Liver (tissue), 3 donors: ENCODE data around the gene RPTOR.

Experiments
- EGR1 ChIP-seq, 2 donors: IDR thresholded peaks; 2 replicates each; pipeline ENCODE4 v1.6.1; 2016 to 2018; ENCODE audit warnings: antibody characterized with exemption in 2 of 2, low read depth in 2 of 2
- GABPA ChIP-seq, 2 donors: IDR thresholded peaks in 1 of 2; conservative IDR thresholded peaks in 1 of 2; 2 replicates each; pipeline ENCODE4 v1.6.1; 2016; ENCODE audit warnings: antibody characterized with exemption in 2 of 2, mild to moderate bottlenecking in 1 of 2, moderate library complexity in 1 of 2
- JUND ChIP-seq, 2 donors: IDR thresholded peaks; 2 replicates each; pipeline ENCODE4 v1.6.1; 2016; ENCODE audit warnings: antibody characterized with exemption in 2 of 2
- NR2F2 ChIP-seq: IDR thresholded peaks from 2 replicates; pipeline ENCODE4 v1.6.1; 2016; ENCODE audit warnings: antibody characterized with exemption
- RAD21 ChIP-seq, 2 donors: IDR thresholded peaks; 2 replicates each; pipeline ENCODE4 v1.6.1; 2016; ENCODE audit warnings: antibody characterized with exemption in 2 of 2, mild to moderate bottlenecking in 2 of 2
- YY1 ChIP-seq: IDR thresholded peaks from 2 replicates; pipeline ENCODE4 v1.6.1; 2016; ENCODE audit warnings: antibody characterized with exemption, mild to moderate bottlenecking
- TF ChIP-seq, protein P1 (sequence below): fragments of 150-350 bp; IDR thresholded peaks from 2 replicates; pipeline ENCODE4 v1.5.1; 2017; ENCODE audit warnings: improper control_type of control experiment, low read depth, low read length; ENCODE audit not compliant: missing input control
- TF ChIP-seq, protein P2 (sequence below): IDR thresholded peaks from 2 replicates; pipeline ENCODE4 v1.6.1; 2016; ENCODE audit warnings: antibody characterized with exemption
- TF ChIP-seq, protein P3 (sequence below): IDR thresholded peaks from 2 replicates; pipeline ENCODE4 v1.6.1; 2016; ENCODE audit warnings: antibody characterized with exemption, mild to moderate bottlenecking
- TF ChIP-seq, protein P4 (sequence below): IDR thresholded peaks from 2 replicates; pipeline ENCODE4 v1.6.1; 2016; ENCODE audit warnings: antibody characterized with exemption
- donor health status: healthy.
- donor health status: healthy.

DNA sequence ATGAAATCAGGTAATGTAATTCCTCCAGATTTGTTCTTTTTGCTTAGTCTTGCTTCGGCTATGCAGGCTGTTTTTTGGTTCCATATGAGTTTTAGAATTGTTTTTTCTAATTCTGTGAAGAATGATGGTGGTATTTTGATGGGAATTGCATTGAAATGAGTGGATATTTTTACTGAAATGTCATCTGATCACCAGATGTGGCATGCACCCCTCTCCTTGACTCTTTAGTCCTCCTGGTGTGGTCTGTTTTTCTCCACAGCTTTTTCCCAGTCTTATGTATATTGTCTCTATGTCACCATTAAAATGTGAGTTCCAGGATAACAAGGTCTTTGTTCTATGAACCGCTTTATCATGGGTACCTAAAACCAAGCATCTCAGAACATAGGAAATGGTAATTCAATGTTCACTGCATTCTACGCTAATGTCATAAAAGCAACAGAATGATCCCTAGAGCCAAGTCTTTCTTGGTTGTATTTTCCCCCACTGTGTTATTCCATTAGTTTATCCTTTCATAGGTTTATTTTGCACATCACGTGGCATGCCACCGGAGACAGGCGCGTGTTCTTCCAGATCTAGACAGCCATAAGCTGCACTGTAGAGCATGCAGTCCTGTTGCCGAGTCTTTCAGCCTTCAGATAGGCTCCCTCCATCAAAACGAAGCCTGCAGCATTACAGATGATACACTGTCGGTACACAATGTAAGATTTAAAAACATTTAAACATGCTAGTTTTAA is 172.5 kb downstream of the RPTOR start:
- TF ChIP-seq, protein P1, sequence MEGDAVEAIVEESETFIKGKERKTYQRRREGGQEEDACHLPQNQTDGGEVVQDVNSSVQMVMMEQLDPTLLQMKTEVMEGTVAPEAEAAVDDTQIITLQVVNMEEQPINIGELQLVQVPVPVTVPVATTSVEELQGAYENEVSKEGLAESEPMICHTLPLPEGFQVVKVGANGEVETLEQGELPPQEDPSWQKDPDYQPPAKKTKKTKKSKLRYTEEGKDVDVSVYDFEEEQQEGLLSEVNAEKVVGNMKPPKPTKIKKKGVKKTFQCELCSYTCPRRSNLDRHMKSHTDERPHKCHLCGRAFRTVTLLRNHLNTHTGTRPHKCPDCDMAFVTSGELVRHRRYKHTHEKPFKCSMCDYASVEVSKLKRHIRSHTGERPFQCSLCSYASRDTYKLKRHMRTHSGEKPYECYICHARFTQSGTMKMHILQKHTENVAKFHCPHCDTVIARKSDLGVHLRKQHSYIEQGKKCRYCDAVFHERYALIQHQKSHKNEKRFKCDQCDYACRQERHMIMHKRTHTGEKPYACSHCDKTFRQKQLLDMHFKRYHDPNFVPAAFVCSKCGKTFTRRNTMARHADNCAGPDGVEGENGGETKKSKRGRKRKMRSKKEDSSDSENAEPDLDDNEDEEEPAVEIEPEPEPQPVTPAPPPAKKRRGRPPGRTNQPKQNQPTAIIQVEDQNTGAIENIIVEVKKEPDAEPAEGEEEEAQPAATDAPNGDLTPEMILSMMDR: no peak
- TF ChIP-seq, protein P2, sequence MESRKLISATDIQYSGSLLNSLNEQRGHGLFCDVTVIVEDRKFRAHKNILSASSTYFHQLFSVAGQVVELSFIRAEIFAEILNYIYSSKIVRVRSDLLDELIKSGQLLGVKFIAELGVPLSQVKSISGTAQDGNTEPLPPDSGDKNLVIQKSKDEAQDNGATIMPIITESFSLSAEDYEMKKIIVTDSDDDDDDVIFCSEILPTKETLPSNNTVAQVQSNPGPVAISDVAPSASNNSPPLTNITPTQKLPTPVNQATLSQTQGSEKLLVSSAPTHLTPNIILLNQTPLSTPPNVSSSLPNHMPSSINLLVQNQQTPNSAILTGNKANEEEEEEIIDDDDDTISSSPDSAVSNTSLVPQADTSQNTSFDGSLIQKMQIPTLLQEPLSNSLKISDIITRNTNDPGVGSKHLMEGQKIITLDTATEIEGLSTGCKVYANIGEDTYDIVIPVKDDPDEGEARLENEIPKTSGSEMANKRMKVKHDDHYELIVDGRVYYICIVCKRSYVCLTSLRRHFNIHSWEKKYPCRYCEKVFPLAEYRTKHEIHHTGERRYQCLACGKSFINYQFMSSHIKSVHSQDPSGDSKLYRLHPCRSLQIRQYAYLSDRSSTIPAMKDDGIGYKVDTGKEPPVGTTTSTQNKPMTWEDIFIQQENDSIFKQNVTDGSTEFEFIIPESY: no peak
- TF ChIP-seq, protein P3, sequence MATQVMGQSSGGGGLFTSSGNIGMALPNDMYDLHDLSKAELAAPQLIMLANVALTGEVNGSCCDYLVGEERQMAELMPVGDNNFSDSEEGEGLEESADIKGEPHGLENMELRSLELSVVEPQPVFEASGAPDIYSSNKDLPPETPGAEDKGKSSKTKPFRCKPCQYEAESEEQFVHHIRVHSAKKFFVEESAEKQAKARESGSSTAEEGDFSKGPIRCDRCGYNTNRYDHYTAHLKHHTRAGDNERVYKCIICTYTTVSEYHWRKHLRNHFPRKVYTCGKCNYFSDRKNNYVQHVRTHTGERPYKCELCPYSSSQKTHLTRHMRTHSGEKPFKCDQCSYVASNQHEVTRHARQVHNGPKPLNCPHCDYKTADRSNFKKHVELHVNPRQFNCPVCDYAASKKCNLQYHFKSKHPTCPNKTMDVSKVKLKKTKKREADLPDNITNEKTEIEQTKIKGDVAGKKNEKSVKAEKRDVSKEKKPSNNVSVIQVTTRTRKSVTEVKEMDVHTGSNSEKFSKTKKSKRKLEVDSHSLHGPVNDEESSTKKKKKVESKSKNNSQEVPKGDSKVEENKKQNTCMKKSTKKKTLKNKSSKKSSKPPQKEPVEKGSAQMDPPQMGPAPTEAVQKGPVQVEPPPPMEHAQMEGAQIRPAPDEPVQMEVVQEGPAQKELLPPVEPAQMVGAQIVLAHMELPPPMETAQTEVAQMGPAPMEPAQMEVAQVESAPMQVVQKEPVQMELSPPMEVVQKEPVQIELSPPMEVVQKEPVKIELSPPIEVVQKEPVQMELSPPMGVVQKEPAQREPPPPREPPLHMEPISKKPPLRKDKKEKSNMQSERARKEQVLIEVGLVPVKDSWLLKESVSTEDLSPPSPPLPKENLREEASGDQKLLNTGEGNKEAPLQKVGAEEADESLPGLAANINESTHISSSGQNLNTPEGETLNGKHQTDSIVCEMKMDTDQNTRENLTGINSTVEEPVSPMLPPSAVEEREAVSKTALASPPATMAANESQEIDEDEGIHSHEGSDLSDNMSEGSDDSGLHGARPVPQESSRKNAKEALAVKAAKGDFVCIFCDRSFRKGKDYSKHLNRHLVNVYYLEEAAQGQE: no peak
- TF ChIP-seq JUND (IDR thresholded peaks at IDR 0.05) (no peak), NR2F2 (no peak), YY1 (no peak), EGR1 (IDR thresholded peaks at IDR 0.05; ENCODE audit: low read depth in 2 of 2) (no peak), GABPA (IDR thresholded peaks at IDR 0.05 in 1 of 2, conservative IDR thresholded peaks at IDR 0.05 in 1 of 2) (no peak), RAD21 (IDR thresholded peaks at IDR 0.05) (no peak)
- TF ChIP-seq, protein P4, sequence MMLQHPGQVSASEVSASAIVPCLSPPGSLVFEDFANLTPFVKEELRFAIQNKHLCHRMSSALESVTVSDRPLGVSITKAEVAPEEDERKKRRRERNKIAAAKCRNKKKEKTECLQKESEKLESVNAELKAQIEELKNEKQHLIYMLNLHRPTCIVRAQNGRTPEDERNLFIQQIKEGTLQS: no peak
